DLD1 (cell line): Measurements from ENCODE around the gene SC5D.

ENCODE experiments used
- in situ Hi-C: cut with HindIII; loops from 2 replicates; pipeline ENCODE4 v1.10.0; 2017; ENCODE audit warnings: low sequenced_read_pairs

The SC5D gene

DNA sequence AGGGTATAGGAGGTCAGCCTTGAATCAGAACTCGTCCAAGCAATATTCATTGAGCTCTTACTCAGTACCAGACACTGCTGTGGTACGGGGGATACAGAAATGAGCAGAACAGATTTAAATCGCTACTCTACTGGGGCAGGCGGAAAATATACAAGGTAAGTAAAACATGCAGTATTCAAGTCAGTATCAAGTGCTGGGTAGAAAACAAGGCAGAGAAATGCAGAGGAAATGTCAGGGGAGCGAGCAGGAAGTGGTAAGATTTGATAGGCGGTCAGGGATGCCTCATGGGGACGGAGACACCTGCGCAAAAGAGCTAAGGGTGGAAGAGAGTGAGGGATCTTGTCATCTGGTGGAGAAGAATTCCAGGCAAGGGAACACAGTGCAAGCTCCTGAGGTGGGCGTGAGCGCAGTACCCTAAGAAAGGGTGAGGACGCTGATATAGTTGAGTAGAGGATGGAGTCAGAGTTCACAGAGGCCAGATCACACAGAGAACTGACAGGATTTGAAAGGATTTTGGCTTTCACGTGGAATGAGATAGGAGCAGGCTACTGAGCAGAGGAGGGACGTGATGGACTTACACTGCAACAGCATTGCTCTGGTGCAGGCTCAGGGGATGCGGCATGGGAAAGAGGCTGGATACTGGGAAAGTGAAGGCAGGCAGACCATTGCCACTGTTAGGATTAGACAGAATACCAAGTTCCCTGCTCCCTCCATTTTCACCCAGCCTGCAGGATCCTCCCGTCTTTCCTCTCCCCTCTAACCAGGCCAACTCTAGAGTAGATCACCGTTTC lies 35.8 kb downstream of the SC5D start:
- in situ Hi-C loops, result no loop called here

DNA sequence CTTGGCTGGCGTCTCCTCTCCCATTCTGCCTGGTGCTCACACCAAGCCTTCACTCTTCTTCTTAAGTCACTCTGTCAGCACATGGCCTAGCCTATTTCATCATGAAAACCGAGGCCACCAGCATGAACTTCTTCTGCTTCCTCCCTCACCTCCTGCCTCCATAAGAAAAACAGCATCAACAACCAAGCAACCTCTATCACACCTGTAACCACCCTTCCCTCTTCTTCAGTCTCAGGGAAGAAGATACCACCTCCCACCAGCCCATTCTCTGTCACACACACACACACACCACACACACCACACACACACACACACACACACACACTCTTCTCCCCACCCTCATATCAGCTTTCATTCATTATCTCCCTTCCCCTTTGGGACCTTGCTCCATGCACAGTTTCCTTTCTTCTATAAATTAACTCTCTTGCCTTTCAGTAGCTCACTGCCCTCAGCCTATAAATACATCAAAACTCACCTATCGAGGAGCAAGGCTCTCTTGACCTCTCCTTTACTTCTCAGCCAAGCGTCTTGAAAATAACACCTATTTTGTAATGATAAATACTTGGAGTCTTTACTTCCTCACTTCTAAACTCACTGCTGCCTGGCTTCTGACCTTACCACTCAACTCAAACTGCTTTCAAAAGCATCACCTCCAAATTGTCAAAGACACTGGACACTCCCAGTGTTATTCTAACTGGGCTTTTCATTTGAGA lies 36.6 kb downstream of the SC5D start:
- in situ Hi-C loops, result no loop called here

DNA sequence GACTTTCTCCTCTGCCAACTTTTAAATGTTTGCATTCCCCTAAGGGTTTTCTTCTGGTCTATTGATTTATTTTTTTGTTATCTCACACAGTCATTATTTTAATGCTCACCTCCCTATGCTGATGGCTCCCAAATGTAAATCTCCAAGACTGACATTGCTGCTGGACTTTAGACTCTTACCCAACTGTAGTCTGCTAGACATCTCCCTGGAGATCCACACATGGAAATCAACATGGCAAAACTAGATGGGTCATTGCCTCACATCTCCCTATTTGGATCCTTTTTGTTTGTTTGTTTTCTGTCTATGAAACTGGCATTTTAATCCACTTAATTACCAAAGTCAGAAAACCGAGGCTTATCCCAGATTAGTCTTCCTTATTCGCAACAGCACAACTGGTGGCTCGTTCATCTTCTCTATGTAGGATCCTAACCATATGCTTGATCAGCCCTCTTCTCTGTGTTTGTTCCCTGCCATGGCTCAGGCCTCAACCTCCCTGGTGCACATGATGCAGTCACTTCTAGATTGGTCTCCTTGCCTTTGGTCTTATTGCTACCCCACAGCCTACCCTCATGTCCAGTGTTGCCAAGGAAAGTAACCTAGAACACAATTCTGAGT lies 37.3 kb downstream of the SC5D start:
- in situ Hi-C loops, result no loop called here

DNA sequence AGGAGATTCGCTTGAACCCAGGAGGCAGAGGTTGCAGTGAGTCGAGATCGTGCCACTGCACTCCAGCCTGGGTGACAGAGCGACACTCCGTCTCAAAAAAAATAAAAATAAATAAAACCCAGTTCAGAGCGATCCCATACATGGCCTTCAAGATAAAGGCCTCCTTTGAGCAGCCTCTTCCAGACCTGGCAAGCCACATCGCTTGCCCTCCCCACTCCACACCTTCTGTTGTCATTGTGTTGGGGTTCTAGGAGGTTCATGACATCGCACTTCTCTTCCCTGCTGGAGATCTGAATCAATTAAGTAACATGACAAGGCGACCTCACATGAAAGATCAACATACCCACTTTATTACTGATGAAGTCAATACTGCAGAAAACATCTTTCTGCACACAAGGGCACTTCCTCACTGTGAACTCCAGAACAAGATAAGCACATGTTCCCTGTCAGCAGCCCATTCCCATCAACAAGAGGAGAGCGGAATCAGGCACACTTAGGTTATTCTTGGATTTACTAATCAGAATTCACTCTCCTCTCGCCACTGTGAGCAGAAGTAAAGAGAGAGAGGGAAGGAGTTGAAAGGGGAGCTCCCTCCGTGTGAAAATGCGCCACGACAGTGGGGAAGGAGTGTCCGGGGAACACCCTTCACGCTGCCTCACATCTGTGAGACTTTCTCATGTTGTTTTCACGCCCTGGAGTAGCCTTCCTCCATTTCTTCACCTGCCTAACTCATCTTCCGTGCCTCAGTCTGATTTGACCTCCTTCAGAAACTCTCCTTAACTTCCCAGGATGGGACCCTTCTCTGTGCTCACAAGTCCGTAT lies 38.3 kb downstream of the SC5D start:
- in situ Hi-C loops, result no loop called here

- in situ Hi-C loops, result no loop called here
These were observed 42.6 kb downstream of the SC5D start for GRCh38 chr11:121334973-121335710.

- in situ Hi-C loops, result no loop called here
These were observed 43.8 kb downstream of the SC5D start for GRCh38 chr11:121336279-121336937.

GRCh38 chr11:121337078-121337477 lies 44.5 kb downstream of the SC5D start:
- in situ Hi-C loops, result no loop called here

DNA sequence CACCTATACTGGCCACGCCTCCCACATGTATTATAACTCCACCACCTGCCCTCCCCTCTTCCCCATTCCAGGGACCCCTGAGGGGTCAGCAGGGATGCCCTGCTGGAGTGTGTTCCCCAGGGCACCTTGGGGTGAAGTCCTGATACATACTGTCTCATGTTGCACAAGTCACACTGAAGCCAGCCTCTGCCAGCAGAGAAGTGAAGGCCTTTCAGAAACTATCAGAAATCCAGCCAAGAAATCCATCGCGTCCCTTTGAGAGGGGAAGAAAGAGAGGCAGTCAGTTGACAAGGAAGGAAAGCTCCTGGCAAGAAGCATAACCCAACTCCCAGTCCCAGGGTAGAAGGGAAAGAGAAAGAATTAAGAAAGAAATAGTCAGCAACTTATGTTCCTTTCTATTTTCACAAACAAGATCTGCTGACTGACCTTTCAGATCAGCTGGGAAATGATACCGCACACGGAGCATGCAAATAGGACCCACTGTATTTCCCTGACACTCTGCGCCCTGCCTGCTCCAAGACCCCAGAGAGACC lies 45.2 kb downstream of the SC5D start:
- in situ Hi-C loops, result no loop called here

DNA sequence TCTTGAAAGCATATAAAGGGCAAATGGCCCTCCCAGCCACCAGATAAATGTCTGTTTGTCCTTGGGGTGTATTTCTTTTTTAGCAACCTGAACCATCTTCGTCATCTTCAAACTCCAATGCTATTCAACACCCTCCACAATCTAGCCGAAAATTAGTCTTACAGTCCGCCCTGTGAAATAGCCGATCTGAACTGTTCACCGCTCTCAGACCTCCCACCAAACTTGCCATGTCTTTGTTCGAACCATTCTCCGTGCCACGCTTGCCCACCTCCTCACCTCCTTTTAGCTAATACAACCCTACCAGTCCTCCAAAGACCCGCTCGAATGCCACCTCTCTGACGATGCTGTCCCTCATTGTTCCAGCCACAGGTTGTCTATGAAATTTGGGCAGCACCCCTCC lies 46.0 kb downstream of the SC5D start:
- in situ Hi-C loops, result no loop called here

GRCh38 chr11:121340032-121340580 lies 47.5 kb downstream of the SC5D start:
- in situ Hi-C loops, result no loop called here

GRCh38 chr11:121341609-121342008 lies 49.0 kb downstream of the SC5D start:
- in situ Hi-C loops, result no loop called here

DNA sequence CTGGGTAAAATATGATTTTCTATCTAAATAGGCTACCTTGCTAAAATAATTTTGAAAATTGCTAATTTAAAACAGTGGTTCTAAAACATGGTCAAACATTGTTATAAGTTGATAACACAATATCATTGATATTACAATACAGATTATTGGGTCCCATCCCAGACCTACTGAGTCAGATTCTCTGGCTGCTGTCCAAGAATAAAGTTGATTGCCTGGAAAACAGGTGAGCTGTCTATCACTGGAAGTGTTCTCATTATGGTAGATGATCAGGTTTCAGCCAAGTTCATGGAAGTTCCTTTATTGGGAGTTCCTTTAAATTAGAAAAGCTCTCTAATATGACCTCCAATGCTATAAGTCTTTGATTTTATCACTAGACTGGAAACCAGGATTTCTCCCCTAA lies 52.3 kb downstream of the SC5D start:
- in situ Hi-C loops, result no loop called here

DNA sequence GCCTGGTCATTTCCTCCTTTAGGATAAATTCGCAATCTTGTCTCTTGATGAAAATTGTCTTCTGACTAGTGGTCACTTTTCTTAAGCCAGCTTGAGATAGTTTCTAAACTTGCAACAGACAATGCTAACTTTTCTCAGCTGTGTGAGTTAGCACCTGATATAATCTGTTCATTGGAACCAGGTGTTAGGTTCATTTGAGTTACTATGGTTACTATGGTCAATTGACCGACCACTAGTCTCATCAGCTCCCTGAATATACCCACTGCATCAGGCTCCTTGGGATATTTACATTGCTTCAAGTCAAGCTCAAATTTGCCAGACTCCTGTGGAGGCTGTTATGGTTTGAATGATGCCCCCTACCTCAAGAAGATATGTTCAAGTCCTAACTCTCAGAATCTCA lies 54.5 kb downstream of the SC5D start:
- in situ Hi-C loops, result no loop called here

DNA sequence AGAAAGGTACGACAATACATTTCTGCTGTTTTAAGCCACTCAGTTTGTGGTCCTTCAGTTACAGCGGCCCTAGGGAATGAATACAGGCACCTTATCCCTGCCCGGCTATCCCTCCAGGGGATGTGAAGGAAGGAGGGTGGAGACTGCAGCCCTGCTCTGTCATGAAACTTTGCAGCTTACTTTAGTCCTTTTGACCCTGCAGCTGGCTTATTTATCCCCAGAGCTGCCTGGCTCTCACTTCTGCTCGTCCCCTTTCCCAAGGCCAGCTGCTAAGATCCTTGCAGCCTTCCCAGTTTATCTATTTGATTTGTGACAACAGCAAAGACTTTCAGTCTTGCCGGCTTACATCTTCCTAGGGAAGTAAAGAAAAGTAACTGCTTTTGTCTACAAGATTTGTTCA lies 55.2 kb downstream of the SC5D start:
- in situ Hi-C loops, result no loop called here

DNA sequence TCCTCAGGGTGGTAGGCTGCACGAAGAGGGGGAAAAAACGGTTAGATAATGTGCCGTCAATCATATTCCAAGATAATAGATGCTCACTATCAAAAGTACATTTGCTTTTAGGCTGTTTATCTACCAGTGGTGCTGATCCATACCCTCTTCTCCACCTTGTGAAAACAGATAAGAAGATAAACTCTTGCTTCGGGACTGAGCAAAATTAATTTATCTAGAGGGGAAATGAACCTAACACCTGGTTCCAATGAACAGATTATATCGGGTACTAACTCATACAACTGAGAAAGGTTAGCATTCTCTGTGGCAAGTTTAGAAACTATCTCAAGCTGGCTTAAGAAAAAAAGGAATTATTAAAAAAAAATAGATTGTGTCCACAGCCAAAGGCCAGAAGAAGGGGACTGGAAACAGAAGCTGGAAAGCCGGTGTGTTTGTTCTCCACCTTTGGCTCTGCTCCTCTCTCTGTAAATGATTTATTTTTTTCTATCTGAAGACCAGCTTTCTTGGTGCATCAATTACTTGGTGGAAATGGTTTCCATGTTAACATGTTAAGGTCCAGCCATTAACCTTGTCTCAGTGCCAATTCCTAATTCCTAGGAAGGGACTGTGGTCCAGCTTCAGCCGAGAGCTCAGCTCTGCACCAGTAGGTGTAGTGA lies 55.8 kb downstream of the SC5D start:
- in situ Hi-C loops, result no loop called here

GRCh38 chr11:121349790-121350189 lies 57.2 kb downstream of the SC5D start:
- in situ Hi-C loops, result no loop called here

- in situ Hi-C loops, result no loop called here
These were observed 57.9 kb downstream of the SC5D start for GRCh38 chr11:121350314-121351082.

DNA sequence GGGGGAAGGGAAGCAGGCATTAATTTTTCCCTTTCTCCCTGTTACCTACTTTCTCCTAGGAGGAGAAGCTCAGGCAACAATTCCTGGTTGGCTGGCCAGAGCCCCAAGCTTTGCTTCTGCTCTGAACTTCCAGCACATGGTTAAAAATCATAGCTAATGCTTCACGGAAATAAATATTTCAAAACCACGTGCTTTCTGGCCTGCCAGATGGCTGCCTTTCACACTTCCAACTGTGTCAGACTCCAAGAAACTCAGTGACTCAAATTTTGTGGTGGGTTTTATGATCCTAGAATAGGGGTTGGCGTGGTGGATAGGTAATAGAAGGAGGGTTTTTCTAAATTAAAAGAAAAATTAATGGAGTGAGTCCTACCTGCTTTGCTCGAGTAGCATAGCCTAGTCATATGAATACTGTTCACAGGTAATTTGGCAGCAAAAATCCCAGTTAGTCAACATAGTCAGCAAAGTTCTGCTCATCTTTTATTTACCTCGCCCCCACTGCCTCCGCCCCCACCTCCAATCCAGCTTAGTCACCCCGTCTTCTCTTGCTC lies 58.6 kb downstream of the SC5D start:
- in situ Hi-C loops, result no loop called here
